MM.1S (cell line): ENCODE results near the gene STAG3.

Experiments used
- DNase-seq: peaks from one replicate; pipeline ENCODE4 v3.0.0-alpha.2; 2015
- H2AFZ ChIP-seq: fragments of 300-600 bp; sonication (generic); 2 replicates; pipeline ENCODE4 v1.6.0; 2016; ENCODE audit warnings: antibody characterized with exemption, low read length
- H3F3A ChIP-seq: fragments of 300-600 bp; sonication (generic); 2 replicates; pipeline ENCODE4 v1.6.1; 2016; ENCODE audit warnings: mild to moderate bottlenecking, antibody characterized with exemption, low read length, moderate library complexity, mixed read lengths; ENCODE audit not compliant: insufficient read depth
- H3K27ac ChIP-seq: fragments of 300-600 bp; sonication (generic); 2 replicates; pipeline ENCODE4 v1.5.1; 2016; ENCODE audit warnings: mild to moderate bottlenecking, low read length
- H3K27me3 ChIP-seq: fragments of 300-600 bp; sonication (generic); replicated peaks from 2 replicates; pipeline ENCODE4 v1.6.0; 2016; ENCODE audit warnings: low read length; ENCODE audit not compliant: insufficient read depth
- H3K36me3 ChIP-seq: fragments of 300-600 bp; sonication (generic); replicated peaks from 2 replicates; pipeline ENCODE4 v1.6.1; 2016; ENCODE audit warnings: mild to moderate bottlenecking, low read length, mixed read lengths; ENCODE audit not compliant: insufficient read depth
- H3K4me1 ChIP-seq: fragments of 300-600 bp; sonication (generic); 2 replicates; pipeline ENCODE4 v1.6.1; 2016; ENCODE audit warnings: low read length, mixed read lengths
- H3K4me2 ChIP-seq: fragments of 300-600 bp; sonication (generic); 2 replicates; pipeline ENCODE4 v1.6.0; 2016; ENCODE audit warnings: low read depth, low read length
- H3K4me3 ChIP-seq: fragments of 300-600 bp; sonication (generic); 2 replicates; pipeline ENCODE4 v1.5.1; 2016; ENCODE audit warnings: low read length, mixed read lengths
- H3K79me2 ChIP-seq: fragments of 300-600 bp; sonication (generic); 2 replicates; pipeline ENCODE4 v1.6.1; 2016; ENCODE audit warnings: mixed run types, low read length, mixed read lengths
- H3K9ac ChIP-seq: fragments of 300-600 bp; sonication (generic); 2 replicates; pipeline ENCODE4 v1.6.1; 2016; ENCODE audit warnings: low read length, mixed read lengths
- H3K9me2 ChIP-seq: fragments of 300-600 bp; sonication (generic); replicated peaks from 2 replicates; pipeline ENCODE4 v1.6.1; 2016; ENCODE audit warnings: mild to moderate bottlenecking, low read length, mixed read lengths; ENCODE audit not compliant: insufficient read depth
- H3K9me3 ChIP-seq: fragments of 300-600 bp; sonication (generic); replicated peaks from 2 replicates; pipeline ENCODE4 v1.6.1; 2016; ENCODE audit warnings: mild to moderate bottlenecking, low read length, mixed read lengths; ENCODE audit not compliant: insufficient read depth
- H4K20me1 ChIP-seq: fragments of 300-600 bp; sonication (generic); 2 replicates; pipeline ENCODE4 v1.6.1; 2016; ENCODE audit warnings: mild to moderate bottlenecking, low read length, moderate library complexity, mixed read lengths; ENCODE audit not compliant: insufficient read depth
- EZH2 ChIP-seq: fragments of 300-600 bp; sonication (generic); optimal IDR thresholded peaks from 2 replicates; pipeline ENCODE3; 2017; ENCODE audit warnings: low read depth, mild to moderate bottlenecking, antibody characterized with exemption, low read length, mixed read lengths
- EZH2phosphoT487 ChIP-seq: fragments of 300-600 bp; sonication (generic); IDR thresholded peaks from 2 replicates; pipeline ENCODE4 v1.6.1; 2018; ENCODE audit warnings: antibody characterized with exemption, low read length
- TF ChIP-seq, protein P1 (sequence below): fragments of 300-600 bp; sonication (generic); IDR thresholded peaks from 2 replicates; pipeline ENCODE4 v1.5.1; 2016; ENCODE audit warnings: antibody characterized with exemption, low read length, mixed read lengths

The STAG3 gene

DNA sequence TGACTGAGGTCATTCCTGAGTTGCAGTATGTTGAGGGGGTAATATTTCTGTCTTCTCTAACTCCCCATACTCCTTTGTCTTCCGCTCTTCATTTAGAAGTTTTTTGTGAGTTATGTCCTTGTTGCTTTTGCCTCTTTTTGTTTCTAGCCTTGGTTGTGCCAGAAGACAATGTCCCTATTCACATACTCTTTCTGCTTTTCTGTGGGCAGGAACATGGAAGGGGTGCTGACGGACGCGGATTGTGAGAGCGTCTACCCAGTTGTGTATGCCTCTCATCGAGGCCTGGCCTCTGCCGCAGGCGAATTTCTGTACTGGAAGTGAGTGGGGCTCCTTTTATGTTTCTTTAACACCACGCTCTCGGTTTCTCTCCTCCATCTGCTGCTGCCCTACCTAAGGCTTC is 20.5 kb downstream of the STAG3 start:
- Histone ChIP-seq H3K9ac (no peak overlapping the region), H4K20me1 (no peaks in the 10 kb centered on the region), H3K9me3 (no peaks in the 10 kb centered on the region), H3K4me3 (no peak overlapping the region), H3K27ac (no peak overlapping the region), H3K27me3 (peaks cover 38% of the 10 kb centered on the region), H3F3A (0 out of 2 replicates have a peak, but pooled peaks cover 3% of the 10 kb centered on the region), H3K4me1 (no peaks in the 10 kb centered on the region), H2AFZ (no peak overlapping the region), H3K36me3 (no peaks in the 10 kb centered on the region), H3K4me2 (no peak overlapping the region), H3K9me2 (no peaks in the 10 kb centered on the region), H3K79me2 (no peaks in the 10 kb centered on the region)
- DNase-seq, result no peak
- TF ChIP-seq EZH2, result no peak
- TF ChIP-seq, protein P1, sequence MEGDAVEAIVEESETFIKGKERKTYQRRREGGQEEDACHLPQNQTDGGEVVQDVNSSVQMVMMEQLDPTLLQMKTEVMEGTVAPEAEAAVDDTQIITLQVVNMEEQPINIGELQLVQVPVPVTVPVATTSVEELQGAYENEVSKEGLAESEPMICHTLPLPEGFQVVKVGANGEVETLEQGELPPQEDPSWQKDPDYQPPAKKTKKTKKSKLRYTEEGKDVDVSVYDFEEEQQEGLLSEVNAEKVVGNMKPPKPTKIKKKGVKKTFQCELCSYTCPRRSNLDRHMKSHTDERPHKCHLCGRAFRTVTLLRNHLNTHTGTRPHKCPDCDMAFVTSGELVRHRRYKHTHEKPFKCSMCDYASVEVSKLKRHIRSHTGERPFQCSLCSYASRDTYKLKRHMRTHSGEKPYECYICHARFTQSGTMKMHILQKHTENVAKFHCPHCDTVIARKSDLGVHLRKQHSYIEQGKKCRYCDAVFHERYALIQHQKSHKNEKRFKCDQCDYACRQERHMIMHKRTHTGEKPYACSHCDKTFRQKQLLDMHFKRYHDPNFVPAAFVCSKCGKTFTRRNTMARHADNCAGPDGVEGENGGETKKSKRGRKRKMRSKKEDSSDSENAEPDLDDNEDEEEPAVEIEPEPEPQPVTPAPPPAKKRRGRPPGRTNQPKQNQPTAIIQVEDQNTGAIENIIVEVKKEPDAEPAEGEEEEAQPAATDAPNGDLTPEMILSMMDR, result no peak
- TF ChIP-seq EZH2phosphoT487, result no peak

DNA sequence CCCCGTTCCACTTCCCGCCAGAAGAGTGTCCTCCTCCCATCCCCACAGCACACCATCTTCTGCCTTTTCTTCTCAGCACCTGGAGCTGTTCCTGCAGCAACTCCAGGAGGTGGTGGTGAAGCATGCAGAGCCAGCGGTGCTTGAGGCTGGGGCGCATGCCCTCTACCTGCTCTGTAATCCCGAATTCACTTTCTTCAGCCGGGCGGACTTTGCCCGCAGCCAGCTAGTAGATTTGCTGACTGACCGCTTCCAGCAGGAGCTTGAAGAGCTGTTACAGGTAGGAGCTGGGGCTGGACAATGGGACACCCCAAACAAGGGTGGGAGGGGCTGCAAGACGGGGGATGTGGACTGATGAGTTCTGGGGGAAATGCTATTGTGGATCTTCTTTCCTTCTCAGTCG is 23.0 kb downstream of the STAG3 start:
- Histone ChIP-seq H3F3A (no peaks in the 10 kb centered on the region), H3K27me3 (peaks cover 41% of the 10 kb centered on the region), H3K9ac (no peak overlapping the region), H2AFZ (no peak overlapping the region), H3K4me3 (no peak overlapping the region), H3K4me1 (no peaks in the 10 kb centered on the region), H3K9me2 (no peaks in the 10 kb centered on the region), H3K79me2 (no peaks in the 10 kb centered on the region), H3K9me3 (no peaks in the 10 kb centered on the region), H3K27ac (no peak overlapping the region), H3K4me2 (no peak overlapping the region), H4K20me1 (no peaks in the 10 kb centered on the region), H3K36me3 (no peaks in the 10 kb centered on the region)
- no peak for TF ChIP-seq EZH2phosphoT487
- TF ChIP-seq, protein P1, result no peak
- TF ChIP-seq EZH2, result no peak
- no peak for DNase-seq

DNA sequence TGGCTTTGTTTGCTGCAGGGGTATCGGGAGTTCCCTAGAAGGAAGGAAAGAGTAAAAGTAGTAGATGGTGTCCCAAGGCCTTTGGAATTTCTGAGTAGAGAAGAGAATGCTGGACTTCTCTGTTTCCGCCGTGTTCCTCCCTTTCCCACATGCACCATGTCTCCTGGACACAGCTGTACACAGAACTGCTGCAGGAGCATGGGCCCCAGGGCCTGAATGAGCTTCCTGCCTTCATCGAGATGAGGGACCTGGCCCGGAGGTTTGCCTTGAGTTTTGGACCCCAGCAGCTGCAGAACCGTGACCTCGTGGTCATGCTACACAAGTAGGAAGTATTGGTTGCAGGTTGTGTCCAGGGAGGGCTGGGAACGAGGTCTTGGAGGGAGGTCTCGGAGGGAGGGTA is 26.7 kb downstream of the STAG3 start:
- TF ChIP-seq EZH2phosphoT487 (no peak), EZH2 (no peak)
- TF ChIP-seq, protein P1, result no peak
- Histone ChIP-seq H3K36me3 (no peaks in the 10 kb centered on the region), H3F3A (peaks cover 10% of the 10 kb centered on the region), H3K79me2 (no peaks in the 10 kb centered on the region), H3K9ac (no peak overlapping the region), H3K27me3 (peaks cover 48% of the 10 kb centered on the region), H3K4me2 (no peak overlapping the region), H3K27ac (no peak overlapping the region), H4K20me1 (no peaks in the 10 kb centered on the region), H3K4me1 (peaks cover 12% of the 10 kb centered on the region), H3K9me2 (no peaks in the 10 kb centered on the region), H2AFZ (no peak overlapping the region), H3K4me3 (no peak overlapping the region), H3K9me3 (no peaks in the 10 kb centered on the region)
- DNase-seq, result no peak
